Spinal cord (tissue), 4 donors: ENCODE measurements around the gene PIAS1. TPM values are rescaled to one million over a fixed set of nuclear protein-coding genes. Genes with fewer than 3 reads are reported as not detected.

ENCODE experiments used
- polyA plus RNA-seq, 2 donors: library from polyadenylated mRNA; unstranded; fragments of 120-200 nt; gene quantifications; one replicate each; pipeline ENCODE4 v1.2.1, GENCODE V29; 2013; ENCODE audit not compliant: insufficient read length in 2 of 2
- total RNA-seq, 2 donors: library from RNA; depleted of rRNA in 1 of 2; stranded (reverse); fragments of 120-200 nt in 1 of 2; fragments of >200 nt in 1 of 2; gene quantifications; one replicate each; pipeline versions ENCODE4 v1.2.3 to v1.2.4, GENCODE V29; 2013 to 2014

The PIAS1 gene
- total and polyA plus RNA-seq, 4 donors, result 34.4 to 48.5 (median 37.7) TPM

Other genes starting within 250 kb of the PIAS1 start
- 1 to 10 TPM; 1.6 to 3.0 TPM for gene SKOR1, start 228.8 kb upstream of the PIAS1 start, total RNA-seq
- 10 to 100 TPM; 17.0 to 20.1 TPM for gene SKOR1, start 228.8 kb upstream of the PIAS1 start, polyA plus RNA-seq
- gene RNU6-1, start 214.3 kb upstream of the PIAS1 start, total RNA-seq, result not detected
- not detected for gene RNU6-1, start 214.3 kb upstream of the PIAS1 start, polyA plus RNA-seq
- 10 to 100 TPM in 1 of 2 donors, 1 to 10 TPM in 1; 5.1 to 21.3 TPM for gene CALML4, start 151.0 kb downstream of the PIAS1 start, total RNA-seq
- gene CALML4, start 151.0 kb downstream of the PIAS1 start, polyA plus RNA-seq, result 1 to 10 TPM; 4.4 to 8.8 TPM
- 10 to 100 TPM in 1 of 2 donors, 1 to 10 TPM in 1; 7.7 to 11.9 TPM for gene CLN6, start 175.4 kb downstream of the PIAS1 start, total RNA-seq
- gene CLN6, start 175.4 kb downstream of the PIAS1 start, polyA plus RNA-seq, result 10 to 100 TPM; 15.4 to 25.3 TPM
- gene FEM1B, start 223.4 kb downstream of the PIAS1 start, total RNA-seq, result 100 to 1,000 TPM in 1 of 2 donors, 10 to 100 TPM in 1; 86.7 to 128 TPM
- gene FEM1B, start 223.4 kb downstream of the PIAS1 start, polyA plus RNA-seq, result 10 to 100 TPM; 39.9 to 65.9 TPM